Erythroblast (primary cell): ENCODE results near the gene ST6GALNAC3.
"Not testable (repeated sequence)": the region's sequence is repeated elsewhere in the genome, so short reads cannot be mapped to it uniquely, and the experiment has no call there.

Source experiments
- DNase-seq, 2 experiments: peaks; one replicate each; lab custom pipeline; 2025; lab: John Stamatoyannopoulos, UW
- GATA1 ChIP-seq: IDR thresholded peaks from 2 replicates; pipeline ENCODE4 v1.6.1; 2011; ENCODE audit warnings: low read depth, mild to moderate bottlenecking, control low read depth, low read length, moderate library complexity
- POLR2A ChIP-seq: IDR thresholded peaks from 2 replicates; pipeline ENCODE4 v1.6.1; 2011; ENCODE audit warnings: mild to moderate bottlenecking, low read length

Gene ST6GALNAC3

GRCh38 chr1:76229279-76230005 is 154.9 kb downstream of the ST6GALNAC3 start:
- TF ChIP-seq GATA1 (no peak), POLR2A (no peak)
- DNase-seq: no peak

GRCh38 chr1:76230842-76231281 is 156.3 kb downstream of the ST6GALNAC3 start:
- no peak for DNase-seq
- TF ChIP-seq GATA1 (no peak), POLR2A (no peak)

- DNase-seq: no peak
- TF ChIP-seq GATA1 (no peak), POLR2A (no peak)
These were observed 156.8 kb downstream of the ST6GALNAC3 start for GRCh38 chr1:76231320-76231719.

- no peak for DNase-seq
- TF ChIP-seq POLR2A (no peak), GATA1 (no peak)
These were observed 158.1 kb downstream of the ST6GALNAC3 start for GRCh38 chr1:76232666-76233065.

GRCh38 chr1:76234061-76234460 is 159.5 kb downstream of the ST6GALNAC3 start:
- TF ChIP-seq GATA1: no peak
- TF ChIP-seq POLR2A: no peak
- no peak for DNase-seq

GRCh38 chr1:76237211-76237610 is 162.7 kb downstream of the ST6GALNAC3 start:
- TF ChIP-seq POLR2A (no peak), GATA1 (no peak)
- DNase-seq: no peak

GRCh38 chr1:76238094-76238628 is 163.6 kb downstream of the ST6GALNAC3 start:
- DNase-seq: no peak
- TF ChIP-seq POLR2A: no peak

- DNase-seq: no peak
- TF ChIP-seq GATA1: no peak
- no peak for TF ChIP-seq POLR2A
These were observed 164.9 kb downstream of the ST6GALNAC3 start for GRCh38 chr1:76239470-76239918.

GRCh38 chr1:76240316-76240715 is 165.8 kb downstream of the ST6GALNAC3 start:
- DNase-seq: no peak
- no peak for TF ChIP-seq GATA1
- no peak for TF ChIP-seq POLR2A

- not testable (repeated sequence) for DNase-seq
These were observed 168.0 kb downstream of the ST6GALNAC3 start for GRCh38 chr1:76242587-76242986.

GRCh38 chr1:76247261-76247852 is 172.8 kb downstream of the ST6GALNAC3 start:
- TF ChIP-seq GATA1: no peak
- no peak for TF ChIP-seq POLR2A

GRCh38 chr1:76250271-76250670 is 175.7 kb downstream of the ST6GALNAC3 start:
- DNase-seq: no peak
- TF ChIP-seq POLR2A (no peak), GATA1 (no peak)

More at GRCh38 chr1:76247261-76247852, 172.8 kb downstream of the ST6GALNAC3 start:
- DNase-seq: no peak

GRCh38 chr1:76252431-76252830 is 177.9 kb downstream of the ST6GALNAC3 start:
- TF ChIP-seq POLR2A (no peak), GATA1 (no peak)
- no peak for DNase-seq
